ENCODE measurements around the gene WDR75.

The WDR75 gene

GRCh38 chr2:189501487-189501886, 60.2 kb downstream of the WDR75 start:
- no peak for DNase-seq

GRCh38 chr2:189502714-189503113, 61.4 kb downstream of the WDR75 start:
- no peak for DNase-seq

- no peak for DNase-seq
Observed at GRCh38 chr2:189504238-189504637, 63.0 kb downstream of the WDR75 start.

- DNase-seq, result no peak
Observed at GRCh38 chr2:189505492-189505891, 64.2 kb downstream of the WDR75 start.

GRCh38 chr2:189506514-189506976, 65.3 kb downstream of the WDR75 start:
- no peak for DNase-seq

- DNase-seq, result no peak
Observed at GRCh38 chr2:189511210-189511959, 70.1 kb downstream of the WDR75 start.

- no peak for DNase-seq
Observed at GRCh38 chr2:189511960-189512319, 70.7 kb downstream of the WDR75 start.

GRCh38 chr2:189512879-189513278, 71.6 kb downstream of the WDR75 start:
- no peak for DNase-seq

- DNase-seq, result no peak
Observed at GRCh38 chr2:189514104-189514503, 72.8 kb downstream of the WDR75 start.

- no peak for DNase-seq
Observed at GRCh38 chr2:189515264-189515663, 74.0 kb downstream of the WDR75 start.

- no peak for DNase-seq
Observed at GRCh38 chr2:189516546-189516945, 75.3 kb downstream of the WDR75 start.

GRCh38 chr2:189517847-189518535, 76.7 kb downstream of the WDR75 start:
- no peak for DNase-seq

- DNase-seq, result no peak
Observed at GRCh38 chr2:189519631-189520387, 78.5 kb downstream of the WDR75 start.

- DNase-seq, result no peak
Observed at GRCh38 chr2:189521699-189522434, 80.6 kb downstream of the WDR75 start.

GRCh38 chr2:189522435-189523151, 81.3 kb downstream of the WDR75 start:
- DNase-seq, result no peak

- no peak for DNase-seq
Observed at GRCh38 chr2:189524746-189525145, 83.5 kb downstream of the WDR75 start.

Measured in NCI-H1105 treated with DMSO at 0.1 percent for 48 hours (cell line).